Immature natural killer cell (primary cell): ENCODE data around the gene ACIN1. TPM values are rescaled to one million over a fixed set of nuclear protein-coding genes. Genes with fewer than 3 reads are reported as not detected.

Experiments
- DNase-seq, 3 donors: peaks; one replicate each; pipeline ENCODE4 v3.0.0; 2022; ENCODE audit warnings: mixed read lengths in 1 of 3
- H3K27ac Mint-ChIP-seq, 6 donors: one replicate each; pipeline ENCODE4 v1.8.0; 2020; ENCODE audit warnings: mixed read lengths in 6 of 6, mild to moderate bottlenecking in 5 of 6, inconsistent platforms in 4 of 6, moderate library complexity in 3 of 6
- H3K27me3 Mint-ChIP-seq, 3 donors: one replicate each; pipeline ENCODE4 v1.8.0; 2020 to 2021; ENCODE audit warnings: low read depth in 3 of 3, mild to moderate bottlenecking in 3 of 3, mixed read lengths in 3 of 3, moderate library complexity in 3 of 3, inconsistent platforms in 1 of 3
- H3K36me3 Mint-ChIP-seq, 3 donors: one replicate each; pipeline ENCODE4 v1.8.0; 2020; ENCODE audit warnings: mixed read lengths in 3 of 3, inconsistent platforms in 2 of 3, mild to moderate bottlenecking in 2 of 3
- H3K4me1 Mint-ChIP-seq, 2 donors: one replicate each; pipeline ENCODE4 v1.8.0; 2020; ENCODE audit warnings: inconsistent platforms in 2 of 2, mild to moderate bottlenecking in 2 of 2, mixed read lengths in 2 of 2, moderate library complexity in 1 of 2
- H3K4me3 Mint-ChIP-seq, 5 donors: one replicate each; pipeline ENCODE4 v1.8.0; 2020; ENCODE audit warnings: mild to moderate bottlenecking in 5 of 5, mixed read lengths in 5 of 5, inconsistent platforms in 3 of 5, moderate library complexity in 3 of 5
- H3K9me3 Mint-ChIP-seq, 6 donors: one replicate each; pipeline ENCODE4 v1.8.0; 2020; ENCODE audit warnings: mild to moderate bottlenecking in 6 of 6, mixed read lengths in 6 of 6, inconsistent platforms in 4 of 6, moderate library complexity in 3 of 6
- polyA plus RNA-seq, 3 donors: library from polyadenylated mRNA; unstranded; fragments of 300-500 nt; fragmentation: Illumina TruSeq; gene quantifications; one replicate each; pipeline ENCODE4 v1.2.3, GENCODE V29; 2021

ACIN1 gene
- polyA plus RNA-seq, 3 donors from 2014 or later, result 0.40 to 15.0 (median 4.5) TPM

DNA sequence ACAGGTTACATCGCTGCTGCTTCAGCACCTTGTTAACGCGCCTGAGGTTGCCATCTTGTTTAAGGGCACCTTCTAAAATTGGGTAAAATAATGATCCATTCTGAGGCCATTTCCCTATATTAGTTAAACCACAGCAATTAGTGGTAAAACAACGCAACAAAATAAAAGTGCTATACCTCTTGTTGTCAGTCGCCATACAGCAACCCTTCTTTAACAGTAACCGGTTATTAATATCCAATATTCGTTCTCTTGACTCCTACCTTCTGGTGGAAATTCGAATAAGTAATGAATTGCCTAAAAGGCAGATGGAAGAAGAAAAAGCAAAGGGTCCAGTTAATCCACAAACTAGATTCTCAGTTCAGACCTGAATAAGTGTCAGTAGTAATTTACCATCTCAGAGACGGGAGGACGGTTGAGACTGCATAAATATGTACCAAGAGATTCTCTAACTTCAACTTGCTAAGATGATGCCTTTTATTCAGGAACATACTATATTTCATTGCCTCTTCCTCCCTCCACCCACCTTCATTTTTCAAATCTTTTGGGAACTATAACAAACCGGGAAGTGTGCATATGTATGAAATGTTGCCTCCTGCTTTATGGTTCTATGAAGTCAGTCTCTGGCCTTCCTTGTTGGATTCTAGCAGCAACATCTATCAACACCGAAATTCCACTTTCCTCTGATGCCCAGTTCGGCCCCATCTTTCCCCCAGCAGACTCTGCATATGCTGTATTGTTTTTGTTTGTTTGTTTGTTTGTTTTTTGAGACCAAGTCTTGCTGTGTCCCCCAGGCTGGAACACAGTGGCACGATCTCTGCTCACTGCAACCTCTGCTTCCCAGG is 59.4 kb downstream of the ACIN1 start:
- Mint-ChIP-seq H3K9me3 (no peaks in the 10 kb centered on the region), H3K27ac (peak overlapping the region; percentile 96 to 100 (median 98)), H3K4me3 (peak overlapping the region; percentile 87 to 98 (median 92)), H3K36me3 (peaks cover 7 to 16% (median 9%) of the 10 kb centered on the region in 3 donors), H3K27me3 (peaks cover 1 to 3% (median 2%) of the 10 kb centered on the region in 3 donors), H3K4me1 (peaks cover 29 to 37% of the 10 kb centered on the region in 2 donors)
- no peak for DNase-seq

DNA sequence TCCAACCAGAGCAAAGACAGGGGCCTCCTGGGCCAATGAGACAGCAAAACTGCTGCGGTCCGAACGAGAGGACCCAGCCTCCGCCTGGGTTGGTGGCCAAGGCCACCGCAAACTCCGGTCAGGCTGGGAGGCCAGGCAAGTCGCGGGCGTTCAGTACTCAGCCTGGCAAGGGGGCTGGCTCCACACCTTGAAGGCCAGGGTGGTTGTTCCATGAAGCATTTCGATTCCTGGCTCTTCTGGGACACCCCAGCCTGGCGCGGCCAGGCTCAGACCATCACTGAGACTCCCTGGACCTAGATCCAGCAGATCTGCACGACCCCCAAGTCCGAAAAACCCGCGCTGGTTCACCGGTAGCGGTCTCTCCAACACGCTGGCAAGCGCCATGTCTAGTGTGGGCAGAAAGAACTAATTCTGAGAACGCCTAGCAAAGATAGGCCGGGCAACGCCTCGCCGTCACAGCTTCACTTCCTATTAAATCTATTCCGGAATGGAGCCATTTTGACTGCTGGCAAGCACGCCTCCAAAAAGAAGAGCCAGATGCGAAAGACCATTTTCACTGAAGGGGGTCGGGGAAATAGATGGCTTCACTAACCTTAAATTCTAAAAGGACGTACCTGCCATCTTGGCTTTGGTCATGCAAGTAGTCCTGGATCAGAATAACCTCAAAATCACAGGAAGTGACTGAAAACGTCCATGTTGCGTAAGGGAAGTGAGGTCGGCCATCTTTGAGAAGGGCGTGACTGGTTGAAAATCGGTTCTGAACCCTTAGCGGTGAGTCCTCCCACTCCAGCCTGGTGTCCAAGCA is 60.2 kb downstream of the ACIN1 start, which contains the start of gene PSMB5:
TSS of gene PSMB5 (minus strand) at position 403 of the 805 bp plus-strand sequence. CDS start at position 384, 19 bp downstream.
- Mint-ChIP-seq H3K27me3 (peaks cover 1 to 3% (median 2%) of the 10 kb centered on the region in 3 donors), H3K27ac (peak within 1 kb of the TSS; percentile 96 to 100 (median 98)), H3K4me1 (peaks cover 29 to 37% of the 10 kb centered on the region in 2 donors), H3K36me3 (peaks cover 7 to 16% (median 9%) of the 10 kb centered on the region in 3 donors), H3K9me3 (no peaks in the 10 kb centered on the region), H3K4me3 (peak within 1 kb of the TSS; percentile 87 to 98 (median 92))
- peak; percentile 87 to 89 (median 88) for DNase-seq

- no peak for DNase-seq
- Mint-ChIP-seq H3K27ac (peak overlapping the region; percentile 96 to 100 (median 98)), H3K4me3 (peak overlapping the region; percentile 87 to 98 (median 92)), H3K36me3 (peaks cover 7 to 19% (median 14%) of the 10 kb centered on the region in 3 donors), H3K27me3 (peaks cover 1 to 3% (median 2%) of the 10 kb centered on the region in 3 donors), H3K9me3 (no peaks in the 10 kb centered on the region), H3K4me1 (peaks cover 33 to 43% of the 10 kb centered on the region in 2 donors)
Observed at GRCh38 chr14:23033801-23034497, 61.0 kb downstream of the ACIN1 start.

DNA sequence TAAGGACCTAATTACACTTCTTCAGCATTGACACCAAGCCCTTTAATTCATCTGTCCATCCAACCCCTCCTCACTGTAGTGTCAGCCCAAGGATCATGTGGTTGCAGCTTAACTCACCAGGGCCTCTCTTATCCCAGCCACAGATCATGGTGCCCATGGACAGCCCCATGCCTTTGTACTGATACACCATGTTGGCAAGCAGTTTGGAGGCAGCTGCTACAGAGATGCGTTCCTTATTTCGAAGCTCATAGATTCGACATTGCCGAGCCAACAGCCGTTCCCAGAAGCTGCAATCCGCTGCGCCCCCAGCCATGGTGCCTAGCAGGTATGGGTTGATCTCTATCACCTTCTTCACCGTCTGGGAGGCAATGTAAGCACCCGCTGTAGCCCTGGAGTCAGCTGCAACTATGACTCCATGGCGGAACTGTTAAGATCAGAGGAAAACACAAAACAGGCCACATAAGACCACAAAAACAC is 61.6 kb downstream of the ACIN1 start:
- Mint-ChIP-seq H3K4me3 (peak overlapping the region; percentile 87 to 98 (median 92)), H3K9me3 (no peaks in the 10 kb centered on the region), H3K27ac (peak overlapping the region in 5 of 6 donors; percentile 71 to 100 (median 78)), H3K36me3 (peaks cover 11 to 23% (median 18%) of the 10 kb centered on the region in 3 donors), H3K4me1 (peaks cover 37 to 49% of the 10 kb centered on the region in 2 donors), H3K27me3 (peaks cover 0 to 3% (median 2%) of the 10 kb centered on the region in 3 donors)
- no peak for DNase-seq

DNA sequence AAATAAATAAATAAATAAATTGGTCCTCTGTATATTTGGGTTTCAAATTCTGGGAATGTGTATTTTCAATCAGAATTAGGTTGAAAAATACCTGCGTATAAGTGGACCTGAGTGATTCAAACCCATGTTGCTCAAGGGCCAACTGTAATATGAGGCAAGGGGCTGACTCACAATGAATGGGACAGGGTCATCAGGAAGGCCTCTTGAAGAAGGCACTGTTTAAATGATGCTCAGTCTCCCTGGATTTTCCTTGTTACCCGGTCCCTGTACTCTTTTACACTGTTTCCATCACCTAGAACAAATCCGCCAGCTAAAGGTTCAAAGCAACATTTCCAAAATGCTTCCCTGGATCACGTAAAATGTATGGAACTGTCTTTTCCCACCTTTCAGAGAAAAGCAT is 64.0 kb downstream of the ACIN1 start:
- no peak for DNase-seq
- Mint-ChIP-seq H3K4me1 (peaks cover 38 to 49% of the 10 kb centered on the region in 2 donors), H3K9me3 (no peaks in the 10 kb centered on the region), H3K27ac (no peak overlapping the region), H3K36me3 (peaks cover 11 to 31% (median 22%) of the 10 kb centered on the region in 3 donors), H3K4me3 (no peak overlapping the region), H3K27me3 (peaks cover 0 to 3% (median 2%) of the 10 kb centered on the region in 3 donors)

DNA sequence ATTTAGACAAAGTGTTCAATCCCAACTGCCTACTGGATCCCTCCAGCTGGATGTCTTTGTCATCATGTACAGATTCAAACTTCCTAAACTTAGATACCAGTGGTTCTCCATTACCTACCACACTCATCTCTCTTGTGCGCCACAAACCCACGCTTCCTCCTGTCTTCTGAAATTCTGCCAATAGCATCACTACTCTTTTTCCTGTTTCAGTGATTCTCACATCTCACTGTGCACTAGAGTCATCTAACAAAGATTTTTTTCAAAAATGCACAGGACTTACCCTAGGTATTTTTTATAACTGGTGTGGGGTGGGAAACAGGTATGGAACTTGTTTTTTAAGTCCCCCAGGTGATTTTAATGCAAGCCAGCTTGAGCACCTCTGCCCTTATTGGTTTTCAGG is 66.1 kb downstream of the ACIN1 start:
- Mint-ChIP-seq H3K4me1 (peaks cover 24 to 28% of the 10 kb centered on the region in 2 donors), H3K27ac (peak overlapping the region in 5 of 6 donors; percentile 4 to 76 (median 57)), H3K9me3 (no peaks in the 10 kb centered on the region), H3K36me3 (peaks cover 16 to 37% (median 36%) of the 10 kb centered on the region in 3 donors), H3K27me3 (peaks cover 0 to 2% (median 0%) of the 10 kb centered on the region in 3 donors), H3K4me3 (no peak overlapping the region)
- DNase-seq, result no peak

GRCh38 chr14:23025151-23025814 is 69.7 kb downstream of the ACIN1 start:
- peaks cover 12 to 14% of the 10 kb centered on the region in 2 donors for H3K4me1 Mint-ChIP-seq
- H3K4me3 Mint-ChIP-seq, result no peak overlapping the region
- H3K27ac Mint-ChIP-seq, result no peak overlapping the region
- H3K36me3 Mint-ChIP-seq, result peaks cover 8 to 32% (median 21%) of the 10 kb centered on the region in 3 donors
- peaks cover 0 to 3% (median 0%) of the 10 kb centered on the region in 3 donors for H3K27me3 Mint-ChIP-seq
- H3K9me3 Mint-ChIP-seq, result no peaks in the 10 kb centered on the region
- no peak for DNase-seq

GRCh38 chr14:23024612-23025075 is 70.3 kb downstream of the ACIN1 start:
- peaks cover 12 to 14% of the 10 kb centered on the region in 2 donors for H3K4me1 Mint-ChIP-seq
- H3K27ac Mint-ChIP-seq, result peak overlapping the region in 1 of 6 donors; percentile 72
- no peak overlapping the region for H3K4me3 Mint-ChIP-seq
- H3K27me3 Mint-ChIP-seq, result peaks cover 0 to 3% (median 0%) of the 10 kb centered on the region in 3 donors
- H3K9me3 Mint-ChIP-seq, result no peaks in the 10 kb centered on the region
- peaks cover 8 to 32% (median 21%) of the 10 kb centered on the region in 3 donors for H3K36me3 Mint-ChIP-seq
- DNase-seq, result no peak

GRCh38 chr14:23023795-23024152 is 71.2 kb downstream of the ACIN1 start:
- peaks cover 4 to 8% of the 10 kb centered on the region in 2 donors for H3K4me1 Mint-ChIP-seq
- peaks cover 0 to 3% (median 0%) of the 10 kb centered on the region in 3 donors for H3K27me3 Mint-ChIP-seq

DNA sequence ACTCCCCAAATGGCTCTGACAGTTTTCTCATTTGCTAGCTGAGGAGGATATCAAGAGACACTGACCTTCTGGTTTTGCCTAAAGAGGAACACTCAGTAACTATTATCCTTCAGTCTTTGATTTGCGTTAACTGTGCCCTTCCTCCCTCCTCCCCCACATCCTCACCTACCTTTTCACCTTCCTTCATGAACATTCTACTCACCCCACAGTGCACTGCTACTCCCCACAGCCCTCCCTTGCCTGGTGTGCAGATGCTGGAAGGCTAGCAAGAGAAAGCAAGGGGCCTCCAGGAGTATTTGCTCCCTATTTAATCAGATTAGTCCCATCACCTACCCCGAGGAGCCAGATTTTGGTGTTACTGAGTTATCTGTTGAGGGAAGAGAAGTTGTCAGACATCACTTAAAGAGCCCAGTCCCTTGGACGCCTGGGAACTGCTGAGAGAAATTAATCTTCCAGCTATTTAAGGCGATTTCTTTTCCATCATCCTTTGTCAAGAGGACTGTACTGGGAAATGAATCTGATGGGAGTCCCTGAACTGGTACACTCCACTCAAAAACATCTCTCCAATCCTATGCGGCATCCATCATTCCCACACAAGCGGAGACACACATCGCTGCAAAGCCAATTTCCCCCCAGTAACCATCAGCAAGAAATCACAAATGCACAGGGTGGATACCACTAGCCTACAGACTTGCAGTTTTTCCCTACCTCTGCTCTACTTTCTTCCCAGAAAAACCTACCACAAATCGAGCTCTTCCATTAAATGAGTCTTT is 71.7 kb downstream of the ACIN1 start:
- Mint-ChIP-seq H3K27ac (peak overlapping the region in 2 of 6 donors; percentile 28 to 48), H3K36me3 (peaks cover 4 to 22% (median 14%) of the 10 kb centered on the region in 3 donors), H3K27me3 (peaks cover 0 to 3% (median 0%) of the 10 kb centered on the region in 3 donors), H3K4me3 (no peak overlapping the region), H3K4me1 (peaks cover 0 to 6% of the 10 kb centered on the region in 2 donors), H3K9me3 (no peaks in the 10 kb centered on the region)
- DNase-seq, result no peak

More at GRCh38 chr14:23023795-23024152, 71.2 kb downstream of the ACIN1 start:
- Mint-ChIP-seq H3K36me3 (peaks cover 6 to 24% (median 16%) of the 10 kb centered on the region in 3 donors), H3K27ac (peak overlapping the region in 3 of 6 donors; percentile 30 to 73 (median 48)), H3K4me3 (no peak overlapping the region), H3K9me3 (no peaks in the 10 kb centered on the region)
- DNase-seq, result no peak

GRCh38 chr14:23021889-23022442 is 73.0 kb downstream of the ACIN1 start:
- DNase-seq, result no peak
- peaks cover 0 to 4% of the 10 kb centered on the region in 2 donors for H3K4me1 Mint-ChIP-seq
- peaks cover 4 to 22% (median 11%) of the 10 kb centered on the region in 3 donors for H3K36me3 Mint-ChIP-seq
- H3K27me3 Mint-ChIP-seq, result peaks cover 0 to 3% (median 0%) of the 10 kb centered on the region in 3 donors
- no peaks in the 10 kb centered on the region for H3K9me3 Mint-ChIP-seq
- no peak overlapping the region for H3K4me3 Mint-ChIP-seq
- no peak overlapping the region for H3K27ac Mint-ChIP-seq
